HepG2 (cell line): ENCODE results near the gene CAPZB. TPM values are rescaled to one million over a fixed set of nuclear protein-coding genes. Genes with fewer than 3 reads are reported as not detected.

Source experiments
- AHR ChIP-seq: IDR thresholded peaks from 2 replicates; pipeline ENCODE4 v1.6.1; 2018; ENCODE audit warnings: missing genetic modification reagents, missing compliant biosample characterization
- CBX1 ChIP-seq: IDR thresholded peaks from one replicate; pipeline ENCODE4 v1.6.1; 2016; ENCODE audit warnings: antibody characterized with exemption, low read depth
- CEBPG ChIP-seq: IDR thresholded peaks from 2 replicates; pipeline ENCODE4 v1.6.1; 2016
- CREB1 ChIP-seq, 2 experiments: fragments of 450-650 bp in 1 of 2; IDR thresholded peaks; 2 replicates each; pipeline ENCODE4 v1.6.1; 2016 to 2017; ENCODE audit warnings: control low read depth in 1 of 2, mild to moderate bottlenecking in 1 of 2, missing compliant biosample characterization in 1 of 2, missing genetic modification characterization in 1 of 2
- KDM3A ChIP-seq: IDR thresholded peaks from 2 replicates; pipeline ENCODE4 v1.6.1; 2018; ENCODE audit warnings: low read depth, missing compliant biosample characterization
- MAFG ChIP-seq: sonication (generic); formaldehyde crosslinking; IDR thresholded peaks from 2 replicates; pipeline ENCODE4 v1.5.1; 2020; ENCODE audit warnings: mild to moderate bottlenecking, missing genetic modification reagents
- NCOA1 ChIP-seq: sonication (generic); formaldehyde crosslinking; IDR thresholded peaks from 2 replicates; pipeline ENCODE4 v1.9.0; 2021; ENCODE audit warnings: missing genetic modification reagents
- NFKBIZ ChIP-seq: IDR thresholded peaks from 2 replicates; pipeline ENCODE4 v1.6.1; 2018; ENCODE audit warnings: missing genetic modification reagents, missing compliant biosample characterization
- PHF5A ChIP-seq: IDR thresholded peaks from one replicate; pipeline ENCODE4 v1.6.1; 2018; ENCODE audit warnings: low read depth, missing genetic modification reagents; ENCODE audit not compliant: unreplicated experiment
- PPARG ChIP-seq: conservative IDR thresholded peaks from 2 replicates; pipeline ENCODE4 v1.6.1; 2016; ENCODE audit warnings: missing biosample characterization, missing genetic modification reagents
- RFXAP ChIP-seq: sonication (generic); formaldehyde crosslinking; IDR thresholded peaks from 2 replicates; pipeline ENCODE4 v1.4.0; 2020; ENCODE audit warnings: missing genetic modification reagents, borderline replicate concordance
- RNF2 ChIP-seq: fragments of 450-650 bp; conservative IDR thresholded peaks from 2 replicates; pipeline ENCODE4 v1.6.1; 2016; ENCODE audit warnings: low read depth
- TCF7 ChIP-seq: sonication (generic); IDR thresholded peaks from 2 replicates; pipeline ENCODE4 v1.6.1; 2016; ENCODE audit warnings: antibody characterized with exemption, low read depth
- TGIF2 ChIP-seq: IDR thresholded peaks from 2 replicates; pipeline ENCODE4 v1.6.1; 2016; ENCODE audit warnings: control low read depth, missing compliant biosample characterization
- TRIM24 ChIP-seq: sonication (generic); formaldehyde crosslinking; IDR thresholded peaks from 2 replicates; pipeline ENCODE4 v1.8.0; 2022; ENCODE audit warnings: mild to moderate bottlenecking, missing genetic modification reagents
- YY1 ChIP-seq: IDR thresholded peaks from 2 replicates; pipeline ENCODE4 v1.6.1; 2011; ENCODE audit warnings: low read length, low read depth, moderate library complexity, mild to moderate bottlenecking; ENCODE audit not compliant: insufficient read depth, insufficient replicate concordance
- ZBTB8A ChIP-seq: sonication (generic); formaldehyde crosslinking; IDR thresholded peaks from 2 replicates; pipeline ENCODE4 v1.4.0; 2020; ENCODE audit warnings: mild to moderate bottlenecking, low read depth, missing genetic modification reagents, borderline replicate concordance
- ZNF20 ChIP-seq: sonication (generic); formaldehyde crosslinking; IDR thresholded peaks from 2 replicates; pipeline ENCODE4 v1.4.0; 2020; ENCODE audit warnings: mild to moderate bottlenecking, moderate library complexity, missing genetic modification reagents
- ZNF749 ChIP-seq: sonication (generic); formaldehyde crosslinking; IDR thresholded peaks from 2 replicates; pipeline ENCODE4 v1.8.0; 2022; ENCODE audit warnings: mild to moderate bottlenecking, missing genetic modification reagents, moderate library complexity, borderline replicate concordance
- polyA plus RNA-seq, 8 experiments: library from polyadenylated mRNA; depleted of rRNA in 3 of 8; stranded (reverse) in 7 of 8; unstranded in 1 of 8; fragments of >200 nt; fragmentation: Illumina TruSeq in 4 of 8; extraction: Trizol in 4 of 8; gene quantifications; 2 replicates each; pipeline versions ENCODE4 v1.2.1 to v1.2.3, GENCODE V29; 2011 to 2016; ENCODE audit warnings: low read depth in 4 of 8, missing spikeins in 1 of 8, mixed read lengths in 1 of 8; ENCODE audit not compliant: insufficient read depth in 1 of 8
- total RNA-seq, 5 experiments: library from RNA; depleted of rRNA; stranded (reverse); fragments of >200 nt; fragmentation: Illumina TruSeq; extraction: Trizol; gene quantifications; 2 replicates each; pipeline ENCODE4 v1.2.3, GENCODE V29; 2016; ENCODE audit warnings: low read depth in 1 of 5
- TF ChIP-seq, protein P1 (sequence below): sonication (generic); formaldehyde crosslinking; IDR thresholded peaks from 2 replicates; pipeline ENCODE4 v1.8.0; 2022; ENCODE audit warnings: mild to moderate bottlenecking, missing genetic modification reagents; ENCODE audit not compliant: insufficient replicate concordance

CAPZB gene
- total and polyA plus RNA-seq, 2 of the 13 experiments (the other 11 are each of a cell fraction or from before 2014, with no cell fraction given), result 58.9 to 76.9 TPM

DNA sequence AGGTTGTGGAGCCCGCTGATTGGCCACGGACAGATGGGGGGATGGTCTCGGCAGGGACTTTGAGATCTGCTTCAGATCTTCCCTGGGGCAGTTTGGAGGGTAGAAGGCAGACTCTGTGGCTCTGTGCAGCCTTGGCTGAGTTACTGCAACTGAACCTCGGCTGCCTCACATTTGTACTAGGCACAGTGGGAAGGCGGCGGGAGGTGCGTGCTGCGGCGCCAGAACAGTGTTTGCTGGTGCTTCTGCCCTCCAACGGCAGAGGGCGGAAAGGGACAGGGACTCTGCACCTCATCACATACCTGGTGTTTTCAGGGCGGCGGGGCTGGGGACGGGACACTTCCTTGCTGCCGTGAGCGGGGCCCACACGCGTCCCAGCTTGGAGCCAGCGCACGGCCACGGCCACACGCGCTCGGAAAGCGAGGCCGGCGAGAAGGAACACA, 147.0 kb downstream of the CAPZB start (continued):
- no peak for TF ChIP-seq NCOA1 (CRISPR knock-in tag)
- TF ChIP-seq TCF7, result no peak
- no peak for TF ChIP-seq NFKBIZ (CRISPR knock-in tag)
- TF ChIP-seq MAFG, result no peak
- no peak for TF ChIP-seq CREB1 (IDR thresholded peaks at IDR 0.05)
- TF ChIP-seq CREB1 (CRISPR knock-in tag; IDR thresholded peaks at IDR 0.05), result no peak; the same call in 1 of the 2 replicates
- TF ChIP-seq ZNF20 (CRISPR knock-in tag), result no peak
- no peak for TF ChIP-seq CEBPG (CRISPR knock-in tag)
- no peak for TF ChIP-seq ZBTB8A (CRISPR knock-in tag)
- TF ChIP-seq TGIF2, result no peak
- TF ChIP-seq, protein P1, sequence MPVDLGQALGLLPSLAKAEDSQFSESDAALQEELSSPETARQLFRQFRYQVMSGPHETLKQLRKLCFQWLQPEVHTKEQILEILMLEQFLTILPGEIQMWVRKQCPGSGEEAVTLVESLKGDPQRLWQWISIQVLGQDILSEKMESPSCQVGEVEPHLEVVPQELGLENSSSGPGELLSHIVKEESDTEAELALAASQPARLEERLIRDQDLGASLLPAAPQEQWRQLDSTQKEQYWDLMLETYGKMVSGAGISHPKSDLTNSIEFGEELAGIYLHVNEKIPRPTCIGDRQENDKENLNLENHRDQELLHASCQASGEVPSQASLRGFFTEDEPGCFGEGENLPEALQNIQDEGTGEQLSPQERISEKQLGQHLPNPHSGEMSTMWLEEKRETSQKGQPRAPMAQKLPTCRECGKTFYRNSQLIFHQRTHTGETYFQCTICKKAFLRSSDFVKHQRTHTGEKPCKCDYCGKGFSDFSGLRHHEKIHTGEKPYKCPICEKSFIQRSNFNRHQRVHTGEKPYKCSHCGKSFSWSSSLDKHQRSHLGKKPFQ (CRISPR knock-in tag), result no peak
- no peak for TF ChIP-seq RNF2
- peak; percentile 26 for TF ChIP-seq CBX1
- TF ChIP-seq PPARG (CRISPR knock-in tag), result no peak
- peak; percentile 65 for TF ChIP-seq PHF5A (CRISPR knock-in tag)
- TF ChIP-seq AHR (CRISPR knock-in tag), result peak; percentile 60; the same call in 1 of the 2 replicates
- 0 out of 2 replicates have a peak, but pooled peaks have one; percentile 51 for TF ChIP-seq KDM3A (CRISPR knock-in tag)
- TF ChIP-seq ZNF749 (CRISPR knock-in tag), result 0 out of 2 replicates have a peak, but pooled peaks have one; percentile 54
- no peak for TF ChIP-seq TRIM24 (CRISPR knock-in tag)
- no peak for TF ChIP-seq RFXAP (CRISPR knock-in tag)
- peak; percentile 20 for TF ChIP-seq YY1
